K562 (cell line): ENCODE measurements around the gene P2RX2. TPM values are rescaled to one million over a fixed set of nuclear protein-coding genes. Genes with fewer than 3 reads are reported as not detected.

ENCODE experiments used
- ATAC-seq: fragments of 200-7000 bp; cut with Tn5 transposase; 3 replicates; pipeline ENCODE4 v1.9.1; 2020; ENCODE audit warnings: moderate library complexity
- BruUV-seq: library from RNA; stranded (reverse); fragments of 400-500 nt; replicated peaks from 2 replicates; lab custom pipeline; 2021; lab: Mats Ljungman, UMichigan
- CTCF ChIA-PET: fragments of 300-600 bp; formaldehyde crosslinking; extraction: SDS; loops from one replicate; lab custom pipeline; 2021; ENCODE audit warnings: low intra/inter-chr PET ratio; lab: Yijun Ruan, JAX
- POLR2A ChIA-PET: fragments of 300-600, 350-650 bp; sonication (Branson Sonifier 250); formaldehyde crosslinking; extraction: SDS; loops from one replicate; lab custom pipeline; 2021; ENCODE audit warnings: antibody characterized with exemption, inconsistent platforms; lab: Yijun Ruan, JAX
- DNase-seq, 4 experiments: peaks; one replicate each; pipeline versions ENCODE4 v3.0.0 to v3.0.0-alpha.2; 2011 to 2018; ENCODE audit warnings: low spot score in 3 of 4, mixed read lengths in 3 of 4; ENCODE audit errors: extremely low read depth in 1 of 4
- FAIRE-seq: peaks from 2 replicates; lab custom pipeline; 2011; peaks lifted over from hg19 to GRCh38; lab: Jason Lieb, UNC
- H2AFZ ChIP-seq: 2 replicates; pipeline ENCODE4 v1.6.0; 2011; ENCODE audit warnings: low read depth, low read length, control low read depth, inconsistent platforms
- H3K27ac ChIP-seq: fragments of 200-600 bp; 3 replicates; pipeline ENCODE4 v1.8.0; 2011; ENCODE audit warnings: low read depth, mild to moderate bottlenecking, control low read depth, inconsistent platforms, low read length, moderate library complexity, mixed read lengths; ENCODE audit errors: extremely low read depth
- H3K27me3 ChIP-seq, 2 experiments: fragments of 300-600 bp in 1 of 2; 2 replicates in 1 of 2; 3 replicates in 1 of 2; pipeline versions ENCODE4 v1.6.0 to v1.8.0; 2011; ENCODE audit warnings: inconsistent platforms in 2 of 2, low read length in 2 of 2, mild to moderate bottlenecking in 1 of 2, mixed read lengths in 1 of 2, moderate library complexity in 1 of 2; ENCODE audit not compliant: control insufficient read depth in 2 of 2, insufficient read depth in 2 of 2
- H3K36me3 ChIP-seq: fragments of 300-600 bp; 3 replicates; pipeline ENCODE4 v1.8.0; 2011; ENCODE audit warnings: mild to moderate bottlenecking, low read length, inconsistent platforms; ENCODE audit not compliant: control insufficient read depth, insufficient read depth
- H3K4me1 ChIP-seq, 2 experiments: fragments of 200-600 bp in 1 of 2; replicated peaks in 1 of 2; 2 replicates in 1 of 2; 3 replicates in 1 of 2; pipeline versions ENCODE4 v1.5.1 to v1.8.0; 2011; ENCODE audit warnings: inconsistent platforms in 2 of 2, low read length in 2 of 2, mild to moderate bottlenecking in 1 of 2, mixed read lengths in 1 of 2, moderate library complexity in 1 of 2; ENCODE audit not compliant: control insufficient read depth in 2 of 2, insufficient read depth in 2 of 2
- H3K4me2 ChIP-seq: 2 replicates; pipeline ENCODE4 v1.6.1; 2011; ENCODE audit warnings: low read length, control low read depth, inconsistent platforms, mixed read lengths; ENCODE audit not compliant: insufficient read depth
- H3K4me3 ChIP-seq: fragments of 200-600 bp; sonication (generic), shearing (Covaris generic); 2 replicates; pipeline ENCODE4 v1.5.1; 2016; ENCODE audit warnings: control low read depth, inconsistent platforms
- H3K79me2 ChIP-seq: fragments of 200-600 bp; 3 replicates; pipeline ENCODE4 v1.8.0; 2011; ENCODE audit warnings: low read length, inconsistent platforms; ENCODE audit not compliant: control insufficient read depth, insufficient read depth
- H3K9ac ChIP-seq, 2 experiments: 2 replicates each; pipeline versions ENCODE4 v1.6.0 to v1.6.1; 2011; ENCODE audit warnings: low read depth in 2 of 2, low read length in 2 of 2, control low read depth in 1 of 2, inconsistent platforms in 1 of 2, mild to moderate bottlenecking in 1 of 2, mixed read lengths in 1 of 2; ENCODE audit not compliant: insufficient read depth in 1 of 2
- H3K9me1 ChIP-seq: one replicate; pipeline ENCODE4 v1.6.0; 2011; ENCODE audit warnings: inconsistent platforms, mild to moderate bottlenecking, low read length, moderate library complexity; ENCODE audit not compliant: control insufficient read depth, insufficient read depth
- H3K9me3 ChIP-seq: replicated peaks from 2 replicates; pipeline ENCODE4 v1.5.1; 2011; ENCODE audit warnings: low read depth, low read length, inconsistent platforms; ENCODE audit not compliant: control insufficient read depth, insufficient read depth
- H4K20me1 ChIP-seq: replicated peaks from 2 replicates; pipeline ENCODE4 v1.6.1; 2011; ENCODE audit warnings: low read length, inconsistent platforms, mixed read lengths; ENCODE audit not compliant: control insufficient read depth, insufficient read depth
- ARNT ChIP-seq, 2 experiments: fragments of 450-650 bp; IDR thresholded peaks; 2 replicates each; pipeline ENCODE4 v1.6.1; 2016; ENCODE audit warnings: mild to moderate bottlenecking in 1 of 2
- BACH1 ChIP-seq: fragments of 200-800 bp; sonication (Bioruptor generic); IDR thresholded peaks from 2 replicates; pipeline ENCODE4 v1.6.1; 2016; ENCODE audit warnings: missing genetic modification characterization, missing compliant biosample characterization
- CHCHD3 ChIP-seq: fragments of 250-450 bp; sonication (Bioruptor Pico); IDR thresholded peaks from 2 replicates; pipeline ENCODE4 v2.1.2; 2022; ENCODE audit warnings: mild to moderate bottlenecking
- FOXK2 ChIP-seq, 2 experiments: fragments of 450-650 bp; IDR thresholded peaks in 1 of 2; conservative IDR thresholded peaks in 1 of 2; 2 replicates each; pipeline ENCODE4 v1.6.1; 2016; ENCODE audit warnings: low read depth in 2 of 2, mild to moderate bottlenecking in 1 of 2
- GATAD2A ChIP-seq: fragments of 450-650 bp; IDR thresholded peaks from 2 replicates; pipeline ENCODE4 v1.6.1; 2017
- MEIS2 ChIP-seq: fragments of 450-650 bp; IDR thresholded peaks from 2 replicates; pipeline ENCODE4 v1.6.1; 2014; ENCODE audit warnings: mild to moderate bottlenecking; ENCODE audit not compliant: partially characterized antibody
- NUFIP1 ChIP-seq: fragments of 450-650 bp; IDR thresholded peaks from 2 replicates; pipeline ENCODE4 v1.6.1; 2018; ENCODE audit not compliant: partially characterized antibody
- ZBTB8A ChIP-seq: fragments of 450-650 bp; IDR thresholded peaks from 2 replicates; pipeline ENCODE4 v1.6.1; 2018; ENCODE audit warnings: mild to moderate bottlenecking, moderate library complexity; ENCODE audit not compliant: partially characterized antibody
- ZC3H4 ChIP-seq: sonication (generic); formaldehyde crosslinking; IDR thresholded peaks from 2 replicates; pipeline ENCODE4 v1.9.0; 2021; ENCODE audit warnings: missing genetic modification reagents, borderline replicate concordance
- ZNF12 ChIP-seq: sonication (generic); formaldehyde crosslinking; IDR thresholded peaks from 2 replicates; pipeline ENCODE4 v1.4.0; 2020; ENCODE audit warnings: mild to moderate bottlenecking, missing genetic modification reagents
- ZNF124 ChIP-seq: sonication (generic); formaldehyde crosslinking; IDR thresholded peaks from 2 replicates; pipeline ENCODE4 v1.8.1; 2022; ENCODE audit warnings: missing genetic modification reagents
- ZNF445 ChIP-seq: fragments of 250-450 bp; sonication (Bioruptor Pico); IDR thresholded peaks from 2 replicates; pipeline ENCODE4 v1.4.0; 2020; ENCODE audit warnings: low read depth, mild to moderate bottlenecking, moderate library complexity
- WGBS: fragments of 100-300 bp; shearing (Covaris generic); methylation state at CpG from one replicate; pipeline ENCODE4 v1.1.6; 2016; ENCODE audit warnings: low coverage, mixed read lengths; ENCODE audit not compliant: insufficient coverage; ENCODE audit errors: missing lambda C conversion rate; 5-methylcytosine and 5-hydroxymethylcytosine counted together
- in situ Hi-C: fragments of 300-500 bp; cut with MboI; formaldehyde crosslinking; loops from 4 replicates; pipeline ENCODE4 v1.15.0; 2018; ENCODE audit warnings: inconsistent platforms, mixed read lengths
- intact Hi-C: fragments of 100-400 bp; cut with micrococcal nuclease; formaldehyde crosslinking; loops from 2 replicates; pipeline ENCODE4 v1.14.2; 2022
- polyA plus RNA-seq, 8 experiments: library from polyadenylated mRNA; depleted of rRNA in 4 of 8; stranded (reverse) in 5 of 8; unstranded in 3 of 8; fragments of >200 nt; fragmentation: Nextera tagmentation in 2 of 8; fragmentation: Illumina TruSeq in 1 of 8; extraction: Ambion mirVana in 2 of 8; extraction: Trizol in 1 of 8; gene quantifications; 2 replicates each; pipeline versions ENCODE4 v1.2.1 to v1.2.3, GENCODE V29; 2011 to 2014; ENCODE audit warnings: inconsistent platforms in 1 of 8, missing spikeins in 1 of 8
- total RNA-seq, 7 experiments: library from RNA; depleted of rRNA in 6 of 7; stranded (reverse); fragments of >200 nt in 6 of 7; fragmentation: Illumina TruSeq in 2 of 7; extraction: Trizol in 2 of 7; gene quantifications; 2 replicates each; pipeline versions ENCODE4 v1.2.1 to v1.2.3, GENCODE V29; 2011 to 2021; ENCODE audit warnings: low replicate concordance in 1 of 7
- TF ChIP-seq, protein P1 (sequence below), 2 experiments: fragments of 450-650 bp in 1 of 2; sonication (generic) in 1 of 2; formaldehyde crosslinking in 1 of 2; IDR thresholded peaks; 2 replicates each; pipeline versions ENCODE4 v1.7.1 to v1.9.0; 2016 to 2022; ENCODE audit warnings: inconsistent platforms in 1 of 2, mild to moderate bottlenecking in 1 of 2, missing genetic modification reagents in 1 of 2
- TF ChIP-seq, protein P2 (sequence below): fragments of 250-450 bp; sonication (Bioruptor Pico); IDR thresholded peaks from 2 replicates; pipeline ENCODE4 v1.8.0; 2022; ENCODE audit warnings: moderate library complexity, mild to moderate bottlenecking, inconsistent platforms

P2RX2 gene
- total and polyA plus RNA-seq, 9 of the 15 experiments (the other 6 are each of a cell fraction or from before 2014, with no cell fraction given) = not detected

DNA sequence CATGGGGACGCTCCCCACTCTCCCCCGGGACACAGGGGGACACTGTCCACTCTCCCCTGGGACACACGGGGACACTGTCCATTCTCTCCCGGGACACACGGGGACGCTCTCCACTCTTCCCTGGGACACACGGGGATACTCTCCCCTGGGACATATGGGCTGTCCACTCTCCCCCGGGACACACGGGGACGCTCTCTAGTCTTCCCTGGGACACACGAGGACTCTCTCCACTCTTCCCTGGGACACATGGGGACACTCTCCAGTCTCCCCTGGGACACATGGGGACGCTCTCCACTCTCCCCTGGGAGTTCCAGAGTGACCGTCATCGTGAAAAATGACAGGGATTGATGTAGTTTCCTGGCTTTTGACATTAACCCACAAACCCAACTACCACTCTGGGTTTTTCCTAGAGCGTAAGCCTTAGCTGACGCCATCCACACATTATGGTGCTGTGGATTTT lies 3.0 kb upstream of the P2RX2 start:
- ChIA-PET POLR2A (interaction anchor here (0.9 to 1.5 kb wide), 3 partner anchors 13 to 63 kb away, joined by 3 to 5 read pairs (median 3); no protein-coding TSS in a partner anchor), CTCF (interaction anchor here (1.3 to 2.1 kb wide), 2 partner anchors 15 to 201 kb away, joined by 9 to 17 read pairs; no protein-coding TSS in a partner anchor)
- Histone ChIP-seq H3K4me3 (no peak overlapping the region), H3K27ac (no peak overlapping the region), H3K36me3 (no peaks in the 10 kb centered on the region), H4K20me1 (no peaks in the 10 kb centered on the region; the same call in 1 of the 2 replicates), H3K9me3 (peaks cover 10% of the 10 kb centered on the region), H3K9ac (no peak overlapping the region), H3K9me1 (no peaks in the 10 kb centered on the region), H3K4me1 (peaks cover 0 to 16% of the 10 kb centered on the region in 2 experiments; a peak in 1 of 5 replicates), H2AFZ (no peak overlapping the region), H3K4me2 (no peak overlapping the region), H3K79me2 (no peaks in the 10 kb centered on the region), H3K27me3 (peaks cover 14 to 19% of the 10 kb centered on the region in 2 experiments; a peak in 4 of 5 replicates)
- FAIRE-seq = no peak
- no TSS peak for BruUV-seq
- no peak for ATAC-seq
- intact Hi-C loops = loop anchor here (1.0 kb wide), 2 partner anchors 15 to 200 kb away; no protein-coding TSS in a partner anchor
- WGBS = 19% methylated on average over 16 of the region's 16 CpGs
- in situ Hi-C loops = no loop called here
- no peak for DNase-seq
- no peak for TF ChIP-seq CHCHD3 (CRISPR knock-in tag)
- TF ChIP-seq ARNT (IDR thresholded peaks at IDR 0.05) = no peak
- TF ChIP-seq ZBTB8A = no peak
- no peak for TF ChIP-seq ZNF445
- TF ChIP-seq, protein P1, sequence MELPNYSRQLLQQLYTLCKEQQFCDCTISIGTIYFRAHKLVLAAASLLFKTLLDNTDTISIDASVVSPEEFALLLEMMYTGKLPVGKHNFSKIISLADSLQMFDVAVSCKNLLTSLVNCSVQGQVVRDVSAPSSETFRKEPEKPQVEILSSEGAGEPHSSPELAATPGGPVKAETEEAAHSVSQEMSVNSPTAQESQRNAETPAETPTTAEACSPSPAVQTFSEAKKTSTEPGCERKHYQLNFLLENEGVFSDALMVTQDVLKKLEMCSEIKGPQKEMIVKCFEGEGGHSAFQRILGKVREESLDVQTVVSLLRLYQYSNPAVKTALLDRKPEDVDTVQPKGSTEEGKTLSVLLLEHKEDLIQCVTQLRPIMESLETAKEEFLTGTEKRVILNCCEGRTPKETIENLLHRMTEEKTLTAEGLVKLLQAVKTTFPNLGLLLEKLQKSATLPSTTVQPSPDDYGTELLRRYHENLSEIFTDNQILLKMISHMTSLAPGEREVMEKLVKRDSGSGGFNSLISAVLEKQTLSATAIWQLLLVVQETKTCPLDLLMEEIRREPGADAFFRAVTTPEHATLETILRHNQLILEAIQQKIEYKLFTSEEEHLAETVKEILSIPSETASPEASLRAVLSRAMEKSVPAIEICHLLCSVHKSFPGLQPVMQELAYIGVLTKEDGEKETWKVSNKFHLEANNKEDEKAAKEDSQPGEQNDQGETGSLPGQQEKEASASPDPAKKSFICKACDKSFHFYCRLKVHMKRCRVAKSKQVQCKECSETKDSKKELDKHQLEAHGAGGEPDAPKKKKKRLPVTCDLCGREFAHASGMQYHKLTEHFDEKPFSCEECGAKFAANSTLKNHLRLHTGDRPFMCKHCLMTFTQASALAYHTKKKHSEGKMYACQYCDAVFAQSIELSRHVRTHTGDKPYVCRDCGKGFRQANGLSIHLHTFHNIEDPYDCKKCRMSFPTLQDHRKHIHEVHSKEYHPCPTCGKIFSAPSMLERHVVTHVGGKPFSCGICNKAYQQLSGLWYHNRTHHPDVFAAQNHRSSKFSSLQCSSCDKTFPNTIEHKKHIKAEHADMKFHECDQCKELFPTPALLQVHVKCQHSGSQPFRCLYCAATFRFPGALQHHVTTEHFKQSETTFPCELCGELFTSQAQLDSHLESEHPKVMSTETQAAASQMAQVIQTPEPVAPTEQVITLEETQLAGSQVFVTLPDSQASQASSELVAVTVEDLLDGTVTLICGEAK (IDR thresholded peaks at IDR 0.05) = no peak
- TF ChIP-seq, protein P1 (CRISPR knock-in tag; IDR thresholded peaks at IDR 0.05) = no peak
- no peak for TF ChIP-seq GATAD2A
- no peak for TF ChIP-seq BACH1 (tag)
- TF ChIP-seq FOXK2 (conservative IDR thresholded peaks at IDR 0.05 in 1 of 2, IDR thresholded peaks at IDR 0.05 in 1 of 2; ENCODE audit: low read depth in 2 of 2) = no peak
- TF ChIP-seq, protein P2, sequence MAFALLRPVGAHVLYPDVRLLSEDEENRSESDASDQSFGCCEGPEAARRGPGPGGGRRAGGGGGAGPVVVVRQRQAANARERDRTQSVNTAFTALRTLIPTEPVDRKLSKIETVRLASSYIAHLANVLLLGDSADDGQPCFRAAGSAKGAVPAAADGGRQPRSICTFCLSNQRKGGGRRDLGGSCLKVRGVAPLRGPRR (CRISPR knock-in tag) = no peak
- no peak for TF ChIP-seq ZNF12 (CRISPR knock-in tag)
- TF ChIP-seq MEIS2 = no peak
- TF ChIP-seq ZNF124 (CRISPR knock-in tag) = no peak
- no peak for TF ChIP-seq ZC3H4
- TF ChIP-seq NUFIP1 = no peak
